Measurements from ENCODE around the gene PIK3CA.

DNA sequence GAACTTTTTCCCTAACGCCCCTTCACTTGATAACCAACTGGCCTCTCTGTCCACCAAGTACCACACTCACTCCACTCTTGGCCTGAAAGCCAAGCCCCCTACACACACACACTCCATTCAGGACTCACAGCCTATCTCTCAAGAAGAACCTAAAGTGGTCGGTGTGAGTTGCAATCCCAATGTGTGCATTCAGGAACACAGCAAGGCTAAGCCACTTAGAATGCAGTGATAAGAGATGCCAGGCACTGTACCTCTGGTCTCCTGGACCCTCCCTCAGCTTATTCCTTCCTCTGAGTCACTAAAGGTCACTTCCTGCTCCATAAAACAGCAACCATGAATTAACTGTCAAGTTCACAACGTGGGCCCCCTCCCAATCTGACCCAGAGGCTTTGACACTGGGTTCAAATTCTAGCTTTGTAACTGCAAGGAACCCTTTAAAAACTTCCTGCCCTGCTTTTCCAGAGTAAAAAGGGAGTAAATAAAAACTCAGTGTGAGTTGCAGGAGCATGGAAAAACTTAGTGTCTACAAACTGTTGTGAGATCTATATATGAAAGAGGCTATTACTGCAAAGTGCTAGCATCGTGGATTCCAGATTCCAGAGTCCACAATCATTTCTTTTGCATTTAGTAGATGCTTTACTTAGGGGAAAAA lies 120.4 kb downstream of the PIK3CA start:
- TF ChIP-seq, protein P1, sequence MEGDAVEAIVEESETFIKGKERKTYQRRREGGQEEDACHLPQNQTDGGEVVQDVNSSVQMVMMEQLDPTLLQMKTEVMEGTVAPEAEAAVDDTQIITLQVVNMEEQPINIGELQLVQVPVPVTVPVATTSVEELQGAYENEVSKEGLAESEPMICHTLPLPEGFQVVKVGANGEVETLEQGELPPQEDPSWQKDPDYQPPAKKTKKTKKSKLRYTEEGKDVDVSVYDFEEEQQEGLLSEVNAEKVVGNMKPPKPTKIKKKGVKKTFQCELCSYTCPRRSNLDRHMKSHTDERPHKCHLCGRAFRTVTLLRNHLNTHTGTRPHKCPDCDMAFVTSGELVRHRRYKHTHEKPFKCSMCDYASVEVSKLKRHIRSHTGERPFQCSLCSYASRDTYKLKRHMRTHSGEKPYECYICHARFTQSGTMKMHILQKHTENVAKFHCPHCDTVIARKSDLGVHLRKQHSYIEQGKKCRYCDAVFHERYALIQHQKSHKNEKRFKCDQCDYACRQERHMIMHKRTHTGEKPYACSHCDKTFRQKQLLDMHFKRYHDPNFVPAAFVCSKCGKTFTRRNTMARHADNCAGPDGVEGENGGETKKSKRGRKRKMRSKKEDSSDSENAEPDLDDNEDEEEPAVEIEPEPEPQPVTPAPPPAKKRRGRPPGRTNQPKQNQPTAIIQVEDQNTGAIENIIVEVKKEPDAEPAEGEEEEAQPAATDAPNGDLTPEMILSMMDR (IDR thresholded peaks at IDR 0.05) = no peak
- no peak for TF ChIP-seq POLR2A (IDR thresholded peaks at IDR 0.05)

Measured in uterus (tissue), 2 donors.